ENCODE data around the gene STKLD1.

DNA sequence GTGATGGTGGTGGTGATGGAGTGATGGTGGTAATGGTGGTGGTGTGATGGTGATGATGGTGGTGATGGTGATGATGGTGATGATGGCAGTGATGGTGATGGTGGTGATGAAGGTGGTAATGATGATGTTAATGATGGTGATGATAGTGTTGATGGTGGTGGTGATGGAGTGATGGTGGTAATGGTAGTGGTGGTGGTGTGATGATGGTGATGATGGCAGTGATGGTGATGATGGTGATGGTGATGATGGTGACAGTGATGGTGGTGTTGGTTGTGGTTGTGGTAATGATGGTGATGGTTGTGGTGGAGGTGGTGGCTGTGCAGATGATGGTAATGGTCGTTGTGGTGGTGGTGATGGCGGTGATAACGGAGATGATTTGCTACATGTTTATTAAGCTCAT, 7.3 kb downstream of the STKLD1 start:
- TF ChIP-seq, protein P1, sequence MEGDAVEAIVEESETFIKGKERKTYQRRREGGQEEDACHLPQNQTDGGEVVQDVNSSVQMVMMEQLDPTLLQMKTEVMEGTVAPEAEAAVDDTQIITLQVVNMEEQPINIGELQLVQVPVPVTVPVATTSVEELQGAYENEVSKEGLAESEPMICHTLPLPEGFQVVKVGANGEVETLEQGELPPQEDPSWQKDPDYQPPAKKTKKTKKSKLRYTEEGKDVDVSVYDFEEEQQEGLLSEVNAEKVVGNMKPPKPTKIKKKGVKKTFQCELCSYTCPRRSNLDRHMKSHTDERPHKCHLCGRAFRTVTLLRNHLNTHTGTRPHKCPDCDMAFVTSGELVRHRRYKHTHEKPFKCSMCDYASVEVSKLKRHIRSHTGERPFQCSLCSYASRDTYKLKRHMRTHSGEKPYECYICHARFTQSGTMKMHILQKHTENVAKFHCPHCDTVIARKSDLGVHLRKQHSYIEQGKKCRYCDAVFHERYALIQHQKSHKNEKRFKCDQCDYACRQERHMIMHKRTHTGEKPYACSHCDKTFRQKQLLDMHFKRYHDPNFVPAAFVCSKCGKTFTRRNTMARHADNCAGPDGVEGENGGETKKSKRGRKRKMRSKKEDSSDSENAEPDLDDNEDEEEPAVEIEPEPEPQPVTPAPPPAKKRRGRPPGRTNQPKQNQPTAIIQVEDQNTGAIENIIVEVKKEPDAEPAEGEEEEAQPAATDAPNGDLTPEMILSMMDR (IDR thresholded peaks at IDR 0.05): no peak
- TF ChIP-seq POLR2A (IDR thresholded peaks at IDR 0.05): no peak
